ENCODE results near the gene BCAS3.

The BCAS3 gene

GRCh38 chr17:61160204-61160603, 482.6 kb downstream of the BCAS3 start:
- Histone ChIP-seq H3K27me3 (ENCODE audit: insufficient read depth, poor library complexity, severe bottlenecking) (no peaks in the 10 kb centered on the region), H3K36me3 (ENCODE audit: low read depth) (no peaks in the 10 kb centered on the region)

GRCh38 chr17:61160789-61161445, 483.3 kb downstream of the BCAS3 start:
- Histone ChIP-seq H3K36me3 (ENCODE audit: low read depth) (no peaks in the 10 kb centered on the region), H3K9me3 (ENCODE audit: severe bottlenecking) (no peaks in the 10 kb centered on the region), H3K27ac (ENCODE audit: poor library complexity, severe bottlenecking) (no peak overlapping the region), H3K4me3 (ENCODE audit: severe bottlenecking) (no peak overlapping the region), H3K4me1 (ENCODE audit: insufficient read depth, poor library complexity, severe bottlenecking) (peaks cover 2% of the 10 kb centered on the region), H3K27me3 (ENCODE audit: insufficient read depth, poor library complexity, severe bottlenecking) (no peaks in the 10 kb centered on the region)
- no peak for TF ChIP-seq CTCF (IDR thresholded peaks at IDR 0.05; ENCODE audit: poor library complexity, severe bottlenecking)
- DNase-seq (ENCODE audit: low spot score) (no peak), ATAC-seq (ENCODE audit: low read depth) (no peak)

More at GRCh38 chr17:61160204-61160603, 482.6 kb downstream of the BCAS3 start:
- Histone ChIP-seq H3K9me3 (ENCODE audit: severe bottlenecking) (no peaks in the 10 kb centered on the region), H3K4me1 (ENCODE audit: insufficient read depth, poor library complexity, severe bottlenecking) (peaks cover 2% of the 10 kb centered on the region), H3K4me3 (ENCODE audit: severe bottlenecking) (no peak overlapping the region), H3K27ac (ENCODE audit: poor library complexity, severe bottlenecking) (no peak overlapping the region)
- TF ChIP-seq CTCF (IDR thresholded peaks at IDR 0.05; ENCODE audit: poor library complexity, severe bottlenecking) = no peak
- DNase-seq (ENCODE audit: low spot score) = no peak
- no peak for ATAC-seq (ENCODE audit: low read depth)

- H3K27ac ChIP-seq (ENCODE audit: poor library complexity, severe bottlenecking) = no peak overlapping the region
- ATAC-seq (ENCODE audit: low read depth) (no peak), DNase-seq (ENCODE audit: low spot score) (no peak)
- no peaks in the 10 kb centered on the region for H3K36me3 ChIP-seq (ENCODE audit: low read depth)
- H3K9me3 ChIP-seq (ENCODE audit: severe bottlenecking) = no peaks in the 10 kb centered on the region
- no peak for TF ChIP-seq CTCF (IDR thresholded peaks at IDR 0.05; ENCODE audit: poor library complexity, severe bottlenecking)
- H3K4me3 ChIP-seq (ENCODE audit: severe bottlenecking) = no peak overlapping the region
- no peaks in the 10 kb centered on the region for H3K27me3 ChIP-seq (ENCODE audit: insufficient read depth, poor library complexity, severe bottlenecking)
- H3K4me1 ChIP-seq (ENCODE audit: insufficient read depth, poor library complexity, severe bottlenecking) = peaks cover 2% of the 10 kb centered on the region
These were observed 484.0 kb downstream of the BCAS3 start for GRCh38 chr17:61161615-61162134.

GRCh38 chr17:61164517-61164916, 486.9 kb downstream of the BCAS3 start:
- Histone ChIP-seq H3K27me3 (ENCODE audit: insufficient read depth, poor library complexity, severe bottlenecking) (no peaks in the 10 kb centered on the region), H3K36me3 (ENCODE audit: low read depth) (no peaks in the 10 kb centered on the region), H3K4me1 (ENCODE audit: insufficient read depth, poor library complexity, severe bottlenecking) (no peaks in the 10 kb centered on the region), H3K27ac (ENCODE audit: poor library complexity, severe bottlenecking) (no peak overlapping the region), H3K9me3 (ENCODE audit: severe bottlenecking) (no peaks in the 10 kb centered on the region), H3K4me3 (ENCODE audit: severe bottlenecking) (no peak overlapping the region)
- DNase-seq (ENCODE audit: low spot score) (no peak), ATAC-seq (ENCODE audit: low read depth) (no peak)
- TF ChIP-seq CTCF (IDR thresholded peaks at IDR 0.05; ENCODE audit: poor library complexity, severe bottlenecking) = no peak

- Histone ChIP-seq H3K9me3 (ENCODE audit: severe bottlenecking) (no peaks in the 10 kb centered on the region), H3K4me3 (ENCODE audit: severe bottlenecking) (no peak overlapping the region), H3K27me3 (ENCODE audit: insufficient read depth, poor library complexity, severe bottlenecking) (no peaks in the 10 kb centered on the region), H3K36me3 (ENCODE audit: low read depth) (no peaks in the 10 kb centered on the region), H3K4me1 (ENCODE audit: insufficient read depth, poor library complexity, severe bottlenecking) (no peaks in the 10 kb centered on the region), H3K27ac (ENCODE audit: poor library complexity, severe bottlenecking) (no peak overlapping the region)
- DNase-seq (ENCODE audit: low spot score) (no peak), ATAC-seq (ENCODE audit: low read depth) (no peak)
- TF ChIP-seq CTCF (IDR thresholded peaks at IDR 0.05; ENCODE audit: poor library complexity, severe bottlenecking) = no peak
These were observed 489.4 kb downstream of the BCAS3 start for GRCh38 chr17:61167075-61167474.

Data from RWPE2 (cell line).